ENCODE data around the gene M1AP. TPM values are rescaled to one million over a fixed set of nuclear protein-coding genes. Genes with fewer than 3 reads are reported as not detected.

M1AP gene
- total RNA-seq, 1 donor from 2014 or later = 4.9 TPM

DNA sequence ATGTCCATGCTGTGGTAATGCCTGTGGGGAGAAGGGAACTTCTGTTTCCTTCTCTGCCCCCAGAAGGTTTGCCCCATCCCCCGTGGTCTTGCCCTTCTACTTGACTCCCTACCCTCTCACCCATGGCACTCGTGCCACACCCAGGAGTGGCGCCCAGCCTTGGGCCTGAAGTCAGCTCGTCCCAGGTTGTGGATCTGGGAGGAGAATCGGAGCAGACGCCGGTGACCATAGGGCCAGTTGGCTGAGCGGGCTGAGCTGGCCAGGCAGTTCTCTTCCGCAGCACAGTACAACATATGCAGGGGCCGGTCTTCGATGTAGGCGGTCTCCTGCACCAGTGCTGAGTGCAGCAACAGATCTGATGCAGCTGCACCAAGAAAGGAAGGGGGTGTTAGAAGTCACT, 113.7 kb downstream of the M1AP start:
- H3K36me3 ChIP-seq = peaks cover 0 to 4% of the 10 kb centered on the region in 2 donors
- TF ChIP-seq, protein P1, sequence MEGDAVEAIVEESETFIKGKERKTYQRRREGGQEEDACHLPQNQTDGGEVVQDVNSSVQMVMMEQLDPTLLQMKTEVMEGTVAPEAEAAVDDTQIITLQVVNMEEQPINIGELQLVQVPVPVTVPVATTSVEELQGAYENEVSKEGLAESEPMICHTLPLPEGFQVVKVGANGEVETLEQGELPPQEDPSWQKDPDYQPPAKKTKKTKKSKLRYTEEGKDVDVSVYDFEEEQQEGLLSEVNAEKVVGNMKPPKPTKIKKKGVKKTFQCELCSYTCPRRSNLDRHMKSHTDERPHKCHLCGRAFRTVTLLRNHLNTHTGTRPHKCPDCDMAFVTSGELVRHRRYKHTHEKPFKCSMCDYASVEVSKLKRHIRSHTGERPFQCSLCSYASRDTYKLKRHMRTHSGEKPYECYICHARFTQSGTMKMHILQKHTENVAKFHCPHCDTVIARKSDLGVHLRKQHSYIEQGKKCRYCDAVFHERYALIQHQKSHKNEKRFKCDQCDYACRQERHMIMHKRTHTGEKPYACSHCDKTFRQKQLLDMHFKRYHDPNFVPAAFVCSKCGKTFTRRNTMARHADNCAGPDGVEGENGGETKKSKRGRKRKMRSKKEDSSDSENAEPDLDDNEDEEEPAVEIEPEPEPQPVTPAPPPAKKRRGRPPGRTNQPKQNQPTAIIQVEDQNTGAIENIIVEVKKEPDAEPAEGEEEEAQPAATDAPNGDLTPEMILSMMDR (IDR thresholded peaks at IDR 0.05) = no peak
- TF ChIP-seq POLR2A (IDR thresholded peaks at IDR 0.05) = no peak
- no peak for TF ChIP-seq POLR2AphosphoS5 (IDR thresholded peaks at IDR 0.05; ENCODE audit: insufficient read depth in 1 of 2, low read depth in 1 of 2)
- no peak overlapping the region for H3K27ac ChIP-seq
- no peaks in the 10 kb centered on the region for H3K9me3 ChIP-seq
- intact Hi-C loops (cut with DNase I) = no loop called here
- DNase-seq (ENCODE audit: extremely low spot score in 2 of 2) = no peak
- no peaks in the 10 kb centered on the region for H3K27me3 ChIP-seq
- peaks cover 17% of the 10 kb centered on the region for H3K4me1 ChIP-seq
- no peak overlapping the region for H3K4me3 ChIP-seq

DNA sequence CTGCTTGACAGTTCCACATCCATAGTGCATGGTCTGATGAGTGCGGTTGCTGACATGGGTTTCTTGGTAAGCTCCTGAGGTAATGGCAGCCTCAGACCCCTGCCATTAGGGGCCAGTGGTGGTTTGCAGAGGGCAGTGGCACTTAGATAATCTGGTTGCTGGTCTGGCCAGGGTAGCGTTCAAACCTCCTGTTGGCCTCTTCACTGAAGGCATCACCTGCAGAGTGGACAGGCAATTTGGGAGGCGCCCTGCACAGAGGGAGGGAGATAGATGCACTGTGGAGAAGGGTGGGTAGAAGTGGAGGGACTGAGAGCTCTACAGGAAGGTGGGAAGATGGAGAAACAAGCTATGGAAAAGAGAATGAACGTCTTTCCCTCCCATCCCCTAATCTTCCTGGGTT, 114.7 kb downstream of the M1AP start:
- intact Hi-C loops (cut with DNase I) = no loop called here
- TF ChIP-seq POLR2AphosphoS5 (IDR thresholded peaks at IDR 0.05; ENCODE audit: insufficient read depth in 1 of 2, low read depth in 1 of 2) (no peak), POLR2A (IDR thresholded peaks at IDR 0.05) (no peak)
- TF ChIP-seq, protein P1 (IDR thresholded peaks at IDR 0.05) = no peak
- peaks cover 25% of the 10 kb centered on the region for H3K4me1 ChIP-seq
- H3K27ac ChIP-seq = no peak overlapping the region
- H3K9me3 ChIP-seq = no peaks in the 10 kb centered on the region
- no peak for DNase-seq (ENCODE audit: extremely low spot score in 2 of 2)
- H3K36me3 ChIP-seq = peaks cover 0 to 4% of the 10 kb centered on the region in 2 donors
- H3K4me3 ChIP-seq = no peak overlapping the region
- H3K27me3 ChIP-seq = no peaks in the 10 kb centered on the region

DNA sequence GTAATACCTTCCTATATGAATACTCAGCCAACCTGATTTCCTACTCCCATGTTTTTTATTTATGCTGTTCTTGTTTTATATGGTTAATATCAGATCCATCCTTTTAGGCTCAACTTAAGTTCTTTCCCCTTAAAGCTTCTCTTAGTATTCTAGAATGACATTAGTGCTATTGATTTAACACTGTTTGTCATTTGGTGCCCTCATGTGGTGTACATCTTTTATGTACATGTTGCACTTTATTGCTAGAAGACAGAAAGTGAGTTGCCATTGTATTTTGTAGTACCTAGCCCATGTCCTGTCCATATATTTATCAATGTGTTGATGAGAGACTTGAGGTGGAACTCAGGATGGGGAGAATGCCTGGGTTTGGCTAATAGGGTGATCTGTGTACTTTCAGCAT, 115.9 kb downstream of the M1AP start:
- DNase-seq (ENCODE audit: extremely low spot score in 2 of 2) = no peak
- intact Hi-C loops (cut with DNase I) = no loop called here
- peaks cover 0 to 10% of the 10 kb centered on the region in 2 donors for H3K36me3 ChIP-seq
- H3K4me3 ChIP-seq = no peak overlapping the region
- H3K27ac ChIP-seq = no peak overlapping the region
- no peak for TF ChIP-seq POLR2AphosphoS5 (IDR thresholded peaks at IDR 0.05; ENCODE audit: insufficient read depth in 1 of 2, low read depth in 1 of 2)
- TF ChIP-seq POLR2A (IDR thresholded peaks at IDR 0.05) = no peak
- no peaks in the 10 kb centered on the region for H3K9me3 ChIP-seq
- no peaks in the 10 kb centered on the region for H3K27me3 ChIP-seq
- peaks cover 33% of the 10 kb centered on the region for H3K4me1 ChIP-seq

DNA sequence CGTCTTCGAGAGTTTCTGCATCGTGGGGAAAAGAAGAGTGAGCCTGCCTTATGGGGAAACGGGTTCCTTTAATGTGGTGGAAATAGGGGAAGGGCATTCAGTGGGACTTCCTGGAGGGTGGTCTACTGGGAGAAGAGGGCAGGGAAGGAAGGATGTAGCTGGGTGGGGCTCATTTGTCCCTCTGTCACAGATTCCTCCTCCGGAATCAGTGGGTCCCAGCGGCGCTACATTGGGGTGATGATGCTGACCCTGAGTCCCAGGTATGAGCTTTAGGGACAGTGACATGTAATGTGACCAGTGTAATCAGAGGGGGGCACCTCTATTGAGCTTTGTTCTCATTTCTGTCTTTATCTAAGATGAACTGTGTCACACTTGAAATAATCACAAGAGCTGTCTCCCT, 116.5 kb downstream of the M1AP start:
- intact Hi-C loops (cut with DNase I) = no loop called here

DNA sequence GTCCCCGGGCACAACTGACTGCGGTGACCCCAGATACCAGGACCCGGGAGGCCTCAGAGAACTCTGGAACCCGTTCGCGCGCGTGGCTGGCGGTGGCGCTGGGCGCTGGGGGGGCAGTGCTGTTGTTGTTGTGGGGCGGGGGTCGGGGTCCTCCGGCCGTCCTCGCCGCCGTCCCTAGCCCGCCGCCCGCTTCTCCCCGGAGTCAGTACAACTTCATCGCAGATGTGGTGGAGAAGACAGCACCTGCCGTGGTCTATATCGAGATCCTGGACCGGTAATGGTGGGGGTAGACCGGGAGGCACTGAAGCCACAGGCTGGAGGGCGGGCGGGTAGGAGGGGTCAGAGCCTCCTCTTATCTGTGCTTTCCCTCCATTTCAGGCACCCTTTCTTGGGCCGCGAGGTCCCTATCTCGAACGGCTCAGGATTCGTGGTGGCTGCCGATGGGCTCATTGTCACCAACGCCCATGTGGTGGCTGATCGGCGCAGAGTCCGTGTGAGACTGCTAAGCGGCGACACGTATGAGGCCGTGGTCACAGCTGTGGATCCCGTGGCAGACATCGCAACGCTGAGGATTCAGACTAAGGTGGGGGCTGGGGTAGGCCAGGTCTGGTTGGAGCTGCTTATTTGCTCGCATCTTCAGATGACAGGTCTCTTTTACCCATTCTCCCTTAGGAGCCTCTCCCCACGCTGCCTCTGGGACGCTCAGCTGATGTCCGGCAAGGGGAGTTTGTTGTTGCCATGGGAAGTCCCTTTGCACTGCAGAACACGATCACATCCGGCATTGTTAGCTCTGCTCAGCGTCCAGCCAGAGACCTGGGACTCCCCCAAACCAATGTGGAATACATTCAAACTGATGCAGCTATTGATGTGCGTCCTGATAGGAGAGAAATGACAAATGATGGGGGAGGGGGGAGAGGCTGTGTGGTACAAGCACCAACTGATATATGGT, 117.6 kb downstream of the M1AP start:
- intact Hi-C loops (cut with DNase I) = no loop called here
- no peak for DNase-seq (ENCODE audit: extremely low spot score in 2 of 2)
- Histone ChIP-seq H3K27ac (peak overlapping the region; percentile 85), H3K4me1 (peaks cover 33% of the 10 kb centered on the region), H3K4me3 (peak overlapping the region; percentile 87 to 88), H3K9me3 (no peaks in the 10 kb centered on the region), H3K27me3 (no peaks in the 10 kb centered on the region), H3K36me3 (peaks cover 0 to 25% of the 10 kb centered on the region in 2 donors)
- TF ChIP-seq, protein P1 (IDR thresholded peaks at IDR 0.05) = no peak
- TF ChIP-seq POLR2AphosphoS5 (IDR thresholded peaks at IDR 0.05; ENCODE audit: insufficient read depth in 1 of 2, low read depth in 1 of 2) = no peak
- no peak for TF ChIP-seq POLR2A (IDR thresholded peaks at IDR 0.05)

More for the DNA sequence above, 116.5 kb downstream of the M1AP start:
- Histone ChIP-seq H3K27ac (no peak overlapping the region), H3K27me3 (no peaks in the 10 kb centered on the region), H3K9me3 (no peaks in the 10 kb centered on the region), H3K4me1 (peaks cover 33% of the 10 kb centered on the region), H3K36me3 (peaks cover 0 to 16% of the 10 kb centered on the region in 2 donors), H3K4me3 (no peak overlapping the region)
- TF ChIP-seq POLR2AphosphoS5 (IDR thresholded peaks at IDR 0.05; ENCODE audit: insufficient read depth in 1 of 2, low read depth in 1 of 2) (no peak), POLR2A (IDR thresholded peaks at IDR 0.05) (no peak)
- TF ChIP-seq, protein P1 (IDR thresholded peaks at IDR 0.05) = no peak
- no peak for DNase-seq (ENCODE audit: extremely low spot score in 2 of 2)
